Activated CD8-positive, alpha-beta memory T cell treated with anti-CD3 and anti-CD28 coated beads for 24 hours (primary cell): ENCODE measurements around the gene SRP9.
"Not testable (repeated sequence)": the region's sequence is repeated elsewhere in the genome, so short reads cannot be mapped to it uniquely, and the experiment has no call there.

Experiments
- DNase-seq: peaks from one replicate; pipeline ENCODE4 v3.0.0-alpha.2; 2020

The SRP9 gene

GRCh38 chr1:225816643-225817538 is 39.3 kb downstream of the SRP9 start:
- no peak for DNase-seq

- no peak for DNase-seq
Measured at GRCh38 chr1:225817611-225818061, 40.0 kb downstream of the SRP9 start.

GRCh38 chr1:225818229-225818628 is 40.6 kb downstream of the SRP9 start:
- DNase-seq = no peak

- no peak for DNase-seq
Measured at GRCh38 chr1:225819346-225820192, 41.9 kb downstream of the SRP9 start.

- no peak for DNase-seq
Measured at GRCh38 chr1:225820522-225821120, 43.0 kb downstream of the SRP9 start.

GRCh38 chr1:225822655-225823403 is 45.2 kb downstream of the SRP9 start:
- no peak for DNase-seq

GRCh38 chr1:225823811-225824261 is 46.2 kb downstream of the SRP9 start:
- no peak for DNase-seq

GRCh38 chr1:225824533-225824941 is 46.9 kb downstream of the SRP9 start:
- no peak for DNase-seq

GRCh38 chr1:225825078-225825477 is 47.5 kb downstream of the SRP9 start:
- DNase-seq = no peak

- DNase-seq = no peak
Measured at GRCh38 chr1:225825607-225826007, 48.0 kb downstream of the SRP9 start.

- DNase-seq = no peak
Measured at GRCh38 chr1:225827076-225827475, 49.5 kb downstream of the SRP9 start.

GRCh38 chr1:225828706-225829345 is 51.2 kb downstream of the SRP9 start:
- no peak for DNase-seq

GRCh38 chr1:225830841-225831240 is 53.2 kb downstream of the SRP9 start:
- DNase-seq = no peak

GRCh38 chr1:225834417-225835329 is 57.0 kb downstream of the SRP9 start:
- DNase-seq = no peak

GRCh38 chr1:225835856-225836255 is 58.2 kb downstream of the SRP9 start:
- no peak for DNase-seq

GRCh38 chr1:225836296-225836695 is 58.7 kb downstream of the SRP9 start:
- DNase-seq = not testable (repeated sequence)

- no peak for DNase-seq
Measured at GRCh38 chr1:225838793-225839192, 61.2 kb downstream of the SRP9 start.
